ENCODE measurements around the gene CKM. TPM values are rescaled to one million over a fixed set of nuclear protein-coding genes. Genes with fewer than 3 reads are reported as not detected.

The CKM gene
- polyA plus RNA-seq (2013, experiment 1 of 2), result 0.18 TPM
- polyA plus RNA-seq (2013, experiment 2 of 2), result not detected

- Histone ChIP-seq H3K4me3 (ENCODE audit: extremely low read depth, insufficient read depth, low read length, poor library complexity, severe bottlenecking) (peak within 1 kb of the TSS; percentile 24), H3K36me3 (ENCODE audit: control insufficient read depth, insufficient read depth, low read length) (no peaks in the 10 kb centered on the region), H3K9me3 (ENCODE audit: control insufficient read depth, low read length) (no peaks in the 10 kb centered on the region), H3K4me1 (ENCODE audit: control insufficient read depth, insufficient read depth, low read length, poor library complexity, severe bottlenecking) (peaks cover 10% of the 10 kb centered on the region), H3K27ac (ENCODE audit: low read depth, low read length, severe bottlenecking) (no peak within 1 kb of the TSS)
- WGBS, 2 experiments (ENCODE audit: insufficient coverage in 2 of 2), result 65 to 67% methylated on average over 7 to 12 of the region's 15 CpGs
Observed at GRCh38 chr19:45322744-45323281, at the start of gene CKM. TSS of gene CKM (minus strand) at chr19:45322875. CDS start at chr19:45319713, 3,162 bp downstream.

GRCh38 chr19:45370410-45371204 lies 47.9 kb upstream of the CKM start, which contains the start of gene ERCC2:
TSS of gene ERCC2 (minus strand) at chr19:45370573. CDS start at chr19:45370540, 33 bp downstream.
- Histone ChIP-seq H3K4me3 (ENCODE audit: extremely low read depth, insufficient read depth, low read length, poor library complexity, severe bottlenecking) (peak within 1 kb of the TSS; percentile 84), H3K36me3 (ENCODE audit: control insufficient read depth, insufficient read depth, low read length) (peaks cover 31% of the 10 kb centered on the region), H3K9me3 (ENCODE audit: control insufficient read depth, low read length) (no peaks in the 10 kb centered on the region), H3K27ac (ENCODE audit: low read depth, low read length, severe bottlenecking) (peak within 1 kb of the TSS; percentile 82), H3K4me1 (ENCODE audit: control insufficient read depth, insufficient read depth, low read length, poor library complexity, severe bottlenecking) (peaks cover 3% of the 10 kb centered on the region)
- WGBS, 2 experiments (ENCODE audit: insufficient coverage in 2 of 2), result 9 to 13% methylated on average over 24 to 39 of the region's 55 CpGs

GRCh38 chr19:45368737-45369340 lies 46.2 kb upstream of the CKM start:
- H3K4me3 ChIP-seq (ENCODE audit: extremely low read depth, insufficient read depth, low read length, poor library complexity, severe bottlenecking), result peak overlapping the region; percentile 84

DNA sequence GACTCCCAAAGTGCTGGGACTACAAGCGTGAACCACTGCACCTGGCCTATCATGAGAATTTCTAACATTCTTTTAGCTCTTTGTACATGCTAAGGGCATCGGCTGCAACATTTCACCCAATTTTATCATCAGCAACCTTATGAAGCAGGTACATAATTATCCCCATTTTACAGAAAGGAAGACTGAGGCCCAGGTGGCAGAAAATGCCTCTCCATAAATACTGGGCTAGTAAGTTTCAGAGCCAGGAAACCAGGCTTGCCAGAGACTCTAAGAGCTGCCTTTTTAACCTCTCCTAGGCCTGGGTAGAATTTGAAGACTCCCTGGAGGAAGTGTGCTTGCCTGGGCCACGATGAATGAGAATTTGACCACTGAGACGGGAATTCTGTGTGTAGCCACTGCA lies 45.5 kb upstream of the CKM start:
- Histone ChIP-seq H3K9me3 (ENCODE audit: control insufficient read depth, low read length) (no peaks in the 10 kb centered on the region), H3K36me3 (ENCODE audit: control insufficient read depth, insufficient read depth, low read length) (peaks cover 54% of the 10 kb centered on the region), H3K4me3 (ENCODE audit: extremely low read depth, insufficient read depth, low read length, poor library complexity, severe bottlenecking) (no peak overlapping the region), H3K27ac (ENCODE audit: low read depth, low read length, severe bottlenecking) (no peak overlapping the region), H3K4me1 (ENCODE audit: control insufficient read depth, insufficient read depth, low read length, poor library complexity, severe bottlenecking) (peaks cover 3% of the 10 kb centered on the region)
- WGBS, 2 experiments (ENCODE audit: insufficient coverage in 2 of 2), result 98 to 100% methylated on average over 4 of the region's 4 CpGs

More at GRCh38 chr19:45368737-45369340, 46.2 kb upstream of the CKM start:
- Histone ChIP-seq H3K9me3 (ENCODE audit: control insufficient read depth, low read length) (no peaks in the 10 kb centered on the region), H3K36me3 (ENCODE audit: control insufficient read depth, insufficient read depth, low read length) (peaks cover 47% of the 10 kb centered on the region), H3K27ac (ENCODE audit: low read depth, low read length, severe bottlenecking) (no peak overlapping the region), H3K4me1 (ENCODE audit: control insufficient read depth, insufficient read depth, low read length, poor library complexity, severe bottlenecking) (peaks cover 3% of the 10 kb centered on the region)
- 89 to 91% methylated on average over 9 of the region's 11 CpGs for WGBS, 2 experiments (ENCODE audit: insufficient coverage in 2 of 2)

- H3K4me1 ChIP-seq (ENCODE audit: control insufficient read depth, insufficient read depth, low read length, poor library complexity, severe bottlenecking), result peaks cover 3% of the 10 kb centered on the region
- no peak overlapping the region for H3K27ac ChIP-seq (ENCODE audit: low read depth, low read length, severe bottlenecking)
- H3K36me3 ChIP-seq (ENCODE audit: control insufficient read depth, insufficient read depth, low read length), result peaks cover 74% of the 10 kb centered on the region
- WGBS, 2 experiments (ENCODE audit: insufficient coverage in 2 of 2), result 87 to 88% methylated on average over 9 to 12 of the region's 12 CpGs
- H3K4me3 ChIP-seq (ENCODE audit: extremely low read depth, insufficient read depth, low read length, poor library complexity, severe bottlenecking), result no peak overlapping the region
- H3K9me3 ChIP-seq (ENCODE audit: control insufficient read depth, low read length), result no peaks in the 10 kb centered on the region
Observed at GRCh38 chr19:45364696-45365095, 42.0 kb upstream of the CKM start.

GRCh38 chr19:45363861-45364459 lies 41.3 kb upstream of the CKM start:
- 92 to 96% methylated on average over 30 to 36 of the region's 44 CpGs for WGBS, 2 experiments (ENCODE audit: insufficient coverage in 2 of 2)
- Histone ChIP-seq H3K27ac (ENCODE audit: low read depth, low read length, severe bottlenecking) (no peak overlapping the region), H3K36me3 (ENCODE audit: control insufficient read depth, insufficient read depth, low read length) (peaks cover 77% of the 10 kb centered on the region), H3K9me3 (ENCODE audit: control insufficient read depth, low read length) (no peaks in the 10 kb centered on the region), H3K4me1 (ENCODE audit: control insufficient read depth, insufficient read depth, low read length, poor library complexity, severe bottlenecking) (peaks cover under 1% of the 10 kb centered on the region), H3K4me3 (ENCODE audit: extremely low read depth, insufficient read depth, low read length, poor library complexity, severe bottlenecking) (no peak overlapping the region)

- Histone ChIP-seq H3K4me1 (ENCODE audit: control insufficient read depth, insufficient read depth, low read length, poor library complexity, severe bottlenecking) (no peaks in the 10 kb centered on the region), H3K36me3 (ENCODE audit: control insufficient read depth, insufficient read depth, low read length) (peaks cover 77% of the 10 kb centered on the region)
- WGBS, 2 experiments (ENCODE audit: insufficient coverage in 2 of 2), result 90 to 91% methylated on average over 16 of the region's 16 CpGs
Observed at GRCh38 chr19:45362291-45362690, 39.6 kb upstream of the CKM start.

GRCh38 chr19:45361608-45362007 lies 38.9 kb upstream of the CKM start:
- H3K4me1 ChIP-seq (ENCODE audit: control insufficient read depth, insufficient read depth, low read length, poor library complexity, severe bottlenecking), result no peaks in the 10 kb centered on the region
- no peak overlapping the region for H3K4me3 ChIP-seq (ENCODE audit: extremely low read depth, insufficient read depth, low read length, poor library complexity, severe bottlenecking)
- no peaks in the 10 kb centered on the region for H3K9me3 ChIP-seq (ENCODE audit: control insufficient read depth, low read length)
- H3K27ac ChIP-seq (ENCODE audit: low read depth, low read length, severe bottlenecking), result no peak overlapping the region
- H3K36me3 ChIP-seq (ENCODE audit: control insufficient read depth, insufficient read depth, low read length), result peaks cover 80% of the 10 kb centered on the region
- WGBS, 2 experiments (ENCODE audit: insufficient coverage in 2 of 2), result 96% methylated on average over 14 of the region's 14 CpGs

More at GRCh38 chr19:45362291-45362690, 39.6 kb upstream of the CKM start:
- no peak overlapping the region for H3K27ac ChIP-seq (ENCODE audit: low read depth, low read length, severe bottlenecking)
- no peaks in the 10 kb centered on the region for H3K9me3 ChIP-seq (ENCODE audit: control insufficient read depth, low read length)
- no peak overlapping the region for H3K4me3 ChIP-seq (ENCODE audit: extremely low read depth, insufficient read depth, low read length, poor library complexity, severe bottlenecking)

- WGBS, 2 experiments (ENCODE audit: insufficient coverage in 2 of 2), result 94% methylated on average over 10 to 11 of the region's 12 CpGs
- peaks cover 79% of the 10 kb centered on the region for H3K36me3 ChIP-seq (ENCODE audit: control insufficient read depth, insufficient read depth, low read length)
- H3K4me1 ChIP-seq (ENCODE audit: control insufficient read depth, insufficient read depth, low read length, poor library complexity, severe bottlenecking), result no peaks in the 10 kb centered on the region
- H3K9me3 ChIP-seq (ENCODE audit: control insufficient read depth, low read length), result no peaks in the 10 kb centered on the region
- H3K27ac ChIP-seq (ENCODE audit: low read depth, low read length, severe bottlenecking), result no peak overlapping the region
- H3K4me3 ChIP-seq (ENCODE audit: extremely low read depth, insufficient read depth, low read length, poor library complexity, severe bottlenecking), result no peak overlapping the region
Observed at GRCh38 chr19:45358213-45358792, 35.6 kb upstream of the CKM start.

GRCh38 chr19:45357445-45357783 lies 34.7 kb upstream of the CKM start:
- Histone ChIP-seq H3K9me3 (ENCODE audit: control insufficient read depth, low read length) (no peaks in the 10 kb centered on the region), H3K27ac (ENCODE audit: low read depth, low read length, severe bottlenecking) (no peak overlapping the region), H3K36me3 (ENCODE audit: control insufficient read depth, insufficient read depth, low read length) (peaks cover 79% of the 10 kb centered on the region), H3K4me1 (ENCODE audit: control insufficient read depth, insufficient read depth, low read length, poor library complexity, severe bottlenecking) (no peaks in the 10 kb centered on the region), H3K4me3 (ENCODE audit: extremely low read depth, insufficient read depth, low read length, poor library complexity, severe bottlenecking) (no peak overlapping the region)
- WGBS, 2 experiments (ENCODE audit: insufficient coverage in 2 of 2), result 97 to 100% methylated on average over 5 to 6 of the region's 11 CpGs

All from mesodermal cell (in vitro differentiated cells).